Medulla oblongata (tissue), 1 donor: ENCODE measurements around the gene SPTBN4.
A peak's percentile ranks its signal among the peaks of the same experiment; 100 is the strongest.
"Not testable (repeated sequence)": the region's sequence is repeated elsewhere in the genome, so short reads cannot be mapped to it uniquely, and the experiment has no call there.

Experiments used
- DNase-seq: peaks from one replicate; pipeline ENCODE4 v3.0.0-alpha.2; 2015; ENCODE audit errors: extremely low spot score

SPTBN4 gene

DNA sequence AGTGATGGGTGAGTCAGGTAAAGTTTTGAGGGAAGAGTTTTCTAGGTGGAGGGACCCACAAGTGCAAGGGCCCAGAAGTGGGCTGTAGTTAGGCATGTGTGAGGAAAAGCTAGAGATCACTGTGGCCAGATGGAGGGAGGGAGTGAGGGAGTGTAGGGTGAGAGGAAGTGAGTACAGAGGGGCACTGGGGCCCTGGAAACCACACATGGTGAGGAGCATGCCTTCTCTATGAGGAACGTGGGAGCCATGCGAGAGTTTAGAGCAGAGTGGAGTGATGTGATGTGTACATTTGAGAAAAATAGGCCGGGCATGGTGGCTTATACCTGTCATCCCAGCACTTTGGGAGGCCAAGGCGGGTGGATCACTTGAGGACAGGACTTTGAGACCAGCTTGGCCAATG lies 95.1 kb downstream of the SPTBN4 start:
- no peak for DNase-seq

DNA sequence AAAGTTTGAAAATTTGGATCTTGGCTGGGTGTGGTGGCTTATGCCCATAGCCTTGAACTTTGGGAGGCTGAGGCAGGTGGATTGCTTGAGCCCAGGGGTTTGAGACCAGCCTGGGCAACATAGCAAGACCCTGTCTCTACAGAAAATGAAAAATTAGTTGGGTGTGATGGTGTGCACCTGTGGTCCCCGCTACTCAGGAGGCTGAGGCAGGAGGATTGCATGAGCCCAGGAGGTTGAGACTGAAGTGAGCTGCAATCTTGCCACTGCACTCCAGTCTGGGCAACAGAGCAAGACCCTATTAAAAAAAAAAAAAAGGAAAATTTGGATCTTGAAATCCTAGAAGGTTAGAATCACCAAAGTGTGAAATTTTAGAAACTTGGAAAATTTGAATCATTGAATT lies 97.7 kb downstream of the SPTBN4 start:
- DNase-seq, result not testable (repeated sequence)

DNA sequence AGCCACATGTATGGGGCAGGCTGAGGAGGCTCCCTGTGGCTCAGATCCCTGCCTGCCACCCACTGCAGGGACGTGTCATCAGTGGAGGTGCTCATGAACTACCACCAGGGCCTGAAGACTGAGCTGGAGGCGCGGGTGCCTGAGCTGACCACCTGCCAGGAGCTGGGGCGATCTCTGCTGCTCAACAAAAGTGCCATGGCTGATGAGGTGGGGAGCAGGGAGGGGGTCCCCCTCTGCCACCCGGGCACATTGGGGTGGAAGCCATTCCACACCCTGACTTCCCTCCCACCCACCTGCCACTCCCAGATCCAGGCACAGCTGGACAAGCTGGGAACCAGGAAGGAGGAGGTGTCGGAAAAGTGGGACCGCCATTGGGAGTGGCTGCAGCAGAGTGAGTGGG lies 98.6 kb downstream of the SPTBN4 start:
- DNase-seq, result no peak

DNA sequence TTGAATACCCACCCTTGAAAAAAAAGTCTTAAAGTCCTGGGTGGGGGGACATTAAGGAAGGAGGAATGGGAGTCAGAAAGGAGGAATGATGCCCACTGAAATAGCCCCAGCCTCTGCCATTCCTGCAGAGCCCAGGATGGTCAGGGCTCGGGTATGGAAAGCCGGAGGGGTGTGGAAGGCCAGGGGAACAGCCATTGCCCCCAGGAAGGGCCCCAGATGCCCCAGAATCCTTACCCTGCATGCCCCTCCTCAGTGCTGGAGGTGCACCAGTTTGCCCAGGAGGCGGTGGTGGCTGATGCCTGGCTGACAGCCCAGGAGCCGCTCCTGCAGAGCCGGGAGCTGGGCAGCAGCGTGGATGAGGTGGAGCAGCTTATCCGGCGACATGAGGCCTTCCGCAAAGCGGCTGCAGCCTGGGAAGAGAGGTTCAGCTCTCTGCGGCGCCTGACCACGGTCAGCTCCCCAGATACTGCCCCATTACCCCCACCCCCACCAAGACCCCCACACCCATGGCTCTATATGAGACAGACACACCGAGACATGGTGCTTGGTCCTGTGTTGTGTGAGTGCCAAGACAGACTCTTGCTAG lies 99.2 kb downstream of the SPTBN4 start:
- DNase-seq, result no peak

DNA sequence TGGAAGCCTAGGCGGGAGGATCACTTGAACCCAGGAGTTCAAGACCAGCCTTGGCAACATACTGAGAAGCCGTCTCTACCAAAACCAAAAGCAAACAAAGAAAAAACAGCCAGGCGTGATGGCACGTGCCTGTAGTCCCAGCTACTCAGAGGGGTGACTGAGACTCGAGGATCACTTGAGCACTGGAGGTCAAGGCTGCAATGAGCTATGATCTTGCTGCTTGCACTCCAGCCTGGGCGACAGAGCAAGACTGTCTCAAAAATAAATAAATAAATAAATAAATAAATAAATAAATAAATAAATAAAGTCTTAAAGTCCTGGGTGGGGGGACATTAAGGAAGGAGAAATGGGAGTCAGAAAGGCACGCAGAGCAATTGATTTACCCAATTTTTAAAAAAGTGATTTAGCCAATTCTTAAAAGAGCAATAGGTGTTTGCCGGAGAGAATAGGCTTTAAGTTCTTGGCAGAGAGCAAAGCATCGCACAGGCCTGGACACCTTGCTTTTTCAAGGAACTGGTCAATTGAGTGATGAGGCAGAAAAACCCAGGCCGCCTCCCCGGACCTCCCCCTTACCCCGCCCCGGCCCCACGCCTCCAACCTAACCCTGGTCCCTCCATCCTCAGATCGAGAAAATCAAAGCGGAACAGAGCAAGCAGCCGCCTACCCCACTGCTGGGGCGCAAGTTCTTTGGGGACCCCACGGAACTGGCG lies 100.4 kb downstream of the SPTBN4 start:
- DNase-seq, result no peak

DNA sequence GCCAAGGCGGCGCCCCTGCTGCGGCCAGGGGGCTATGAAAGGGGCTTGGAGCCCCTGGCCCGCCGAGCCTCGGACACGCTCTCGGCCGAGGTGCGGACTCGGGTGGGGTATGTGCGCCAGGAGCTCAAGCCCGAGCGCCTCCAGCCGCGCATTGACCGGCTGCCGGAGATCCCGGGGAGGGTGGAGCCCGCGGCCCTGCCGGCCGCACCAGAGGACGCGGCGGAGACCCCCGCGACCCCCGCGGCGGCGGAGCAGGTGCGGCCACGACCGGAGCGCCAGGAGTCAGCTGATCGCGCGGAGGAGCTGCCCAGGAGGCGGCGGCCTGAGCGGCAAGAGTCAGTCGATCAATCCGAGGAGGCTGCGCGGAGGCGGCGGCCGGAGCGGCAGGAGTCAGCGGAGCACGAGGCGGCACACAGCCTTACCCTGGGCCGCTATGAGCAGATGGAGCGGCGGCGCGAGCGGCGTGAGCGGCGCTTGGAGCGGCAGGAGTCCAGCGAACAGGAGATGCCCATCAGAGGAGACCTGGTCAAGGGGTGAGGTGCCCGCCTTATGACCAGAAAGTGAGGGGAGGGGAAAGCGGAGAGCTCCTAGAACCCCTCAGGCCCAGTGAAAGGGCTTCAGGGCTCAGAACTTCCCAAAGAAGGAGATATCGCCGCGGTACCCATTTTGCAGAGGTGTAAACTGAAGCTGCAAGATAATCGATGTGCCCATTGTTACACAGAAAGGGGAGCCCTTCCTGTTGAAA lies 101.1 kb downstream of the SPTBN4 start:
- no peak for DNase-seq

DNA sequence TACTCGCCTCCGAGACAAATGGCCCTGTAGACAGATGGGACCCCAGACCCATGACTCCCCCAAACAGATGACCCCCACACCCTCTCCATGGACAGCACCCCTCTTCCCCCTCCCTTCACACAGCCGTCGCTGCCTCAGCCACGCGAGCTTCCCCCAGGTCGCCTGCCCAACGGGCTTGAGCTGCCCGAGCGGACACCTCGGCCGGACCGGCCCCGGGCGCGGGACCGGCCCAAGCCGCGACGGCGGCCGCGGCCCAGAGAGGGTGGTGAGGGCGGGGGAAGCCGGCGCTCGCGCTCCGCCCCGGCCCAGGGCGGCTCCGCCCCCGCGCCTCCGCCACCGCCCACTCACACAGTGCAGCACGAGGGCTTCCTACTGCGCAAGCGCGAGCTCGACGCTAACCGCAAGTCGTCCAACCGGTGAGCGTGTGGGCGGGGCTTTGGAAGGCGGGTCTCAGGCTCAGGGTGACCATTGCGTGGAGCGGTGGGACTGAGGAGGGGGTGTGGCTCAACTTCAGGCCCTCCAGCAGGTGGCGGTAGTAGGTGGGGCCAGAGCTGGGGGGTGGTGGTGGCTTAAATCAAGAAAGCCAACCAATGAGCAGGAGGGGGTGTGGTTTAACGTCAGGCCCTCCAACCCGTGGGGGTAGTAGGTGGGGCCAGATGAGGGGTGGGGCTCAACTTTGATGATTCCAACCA lies 103.7 kb downstream of the SPTBN4 start:
- peak; percentile 99 for DNase-seq

DNA sequence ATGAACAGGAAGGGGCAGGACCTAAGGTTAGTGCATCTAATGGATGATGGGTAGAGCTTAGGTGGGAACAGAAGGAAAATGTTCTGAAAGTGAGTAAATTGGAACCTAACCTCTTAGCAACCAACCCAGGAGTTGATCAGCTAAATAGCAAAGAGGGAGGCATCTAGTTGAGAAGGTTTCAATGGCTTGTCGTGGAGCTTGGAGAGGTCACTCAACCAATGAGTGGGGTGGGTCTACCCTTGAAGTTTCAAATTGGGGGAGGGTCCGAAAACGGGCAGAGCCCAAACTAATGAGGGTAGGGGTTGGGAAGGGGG lies 104.2 kb downstream of the SPTBN4 start:
- no peak for DNase-seq

DNA sequence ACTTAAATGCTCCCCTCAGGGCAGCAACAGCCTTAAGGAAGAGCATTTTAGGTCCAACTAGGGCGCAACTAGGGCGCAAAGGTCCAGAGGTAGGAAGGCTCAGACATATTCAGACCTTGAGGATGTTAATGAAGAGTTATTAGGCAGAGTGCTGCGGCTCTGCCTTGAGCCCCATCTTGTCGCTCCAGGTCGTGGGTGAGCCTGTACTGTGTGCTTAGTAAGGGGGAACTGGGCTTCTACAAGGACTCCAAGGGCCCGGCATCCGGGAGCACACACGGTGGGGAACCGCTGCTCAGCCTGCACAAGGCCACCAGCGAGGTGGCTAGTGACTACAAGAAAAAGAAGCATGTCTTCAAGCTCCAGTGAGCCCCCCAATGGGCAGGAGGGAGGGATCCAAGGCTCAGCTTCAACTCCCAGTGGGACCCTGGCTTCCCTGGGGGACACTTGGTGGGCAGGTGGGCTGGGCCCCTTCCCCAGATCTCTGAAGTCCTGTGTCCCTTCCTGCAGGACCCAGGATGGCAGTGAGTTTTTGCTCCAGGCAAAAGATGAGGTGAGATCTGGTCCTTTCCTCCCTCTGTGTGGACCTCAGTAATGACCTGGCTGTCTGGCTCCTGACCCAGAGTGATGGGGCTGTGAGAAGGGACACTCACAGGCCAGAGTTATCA lies 105.2 kb downstream of the SPTBN4 start:
- DNase-seq, result no peak

DNA sequence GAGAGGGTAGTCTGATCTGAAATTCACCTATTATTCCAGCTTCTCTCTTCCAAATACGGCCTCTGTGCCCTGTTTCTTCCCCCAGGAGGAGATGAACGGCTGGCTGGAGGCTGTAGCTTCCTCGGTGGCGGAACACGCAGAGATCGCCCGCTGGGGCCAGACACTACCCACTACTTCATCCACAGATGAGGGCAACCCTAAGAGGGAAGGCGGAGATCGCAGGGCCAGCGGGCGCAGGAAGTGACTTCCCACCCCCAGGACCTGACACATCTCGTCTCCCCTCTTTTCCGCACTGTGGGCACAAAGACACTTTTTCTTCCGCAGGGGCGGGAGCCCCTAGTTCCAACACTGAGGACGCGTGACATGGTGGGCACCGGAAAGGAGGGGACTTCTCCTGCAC lies 108.5 kb downstream of the SPTBN4 start:
- no peak for DNase-seq

DNA sequence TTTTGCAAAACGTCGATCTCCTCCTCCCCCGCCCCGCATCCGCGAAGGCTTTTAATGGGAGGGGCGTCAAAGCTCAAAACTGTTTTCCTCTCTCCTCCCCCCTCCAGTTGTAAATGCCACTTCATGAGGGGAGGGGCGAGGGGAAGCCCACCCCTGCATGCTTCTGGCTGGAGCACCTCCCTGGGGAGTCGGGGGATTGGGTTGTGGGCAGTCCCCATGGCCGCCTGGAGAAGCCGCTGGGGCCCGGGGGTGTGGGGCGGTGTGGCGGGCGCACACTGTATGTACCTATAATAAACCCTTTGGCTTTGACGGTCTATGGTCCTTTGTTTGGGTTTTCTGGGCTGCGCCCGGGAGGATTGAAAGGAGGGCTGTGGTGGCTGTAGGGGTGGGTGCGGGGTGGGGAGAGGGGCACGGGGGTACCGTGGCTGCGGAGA lies 109.4 kb downstream of the SPTBN4 start:
- no peak for DNase-seq

DNA sequence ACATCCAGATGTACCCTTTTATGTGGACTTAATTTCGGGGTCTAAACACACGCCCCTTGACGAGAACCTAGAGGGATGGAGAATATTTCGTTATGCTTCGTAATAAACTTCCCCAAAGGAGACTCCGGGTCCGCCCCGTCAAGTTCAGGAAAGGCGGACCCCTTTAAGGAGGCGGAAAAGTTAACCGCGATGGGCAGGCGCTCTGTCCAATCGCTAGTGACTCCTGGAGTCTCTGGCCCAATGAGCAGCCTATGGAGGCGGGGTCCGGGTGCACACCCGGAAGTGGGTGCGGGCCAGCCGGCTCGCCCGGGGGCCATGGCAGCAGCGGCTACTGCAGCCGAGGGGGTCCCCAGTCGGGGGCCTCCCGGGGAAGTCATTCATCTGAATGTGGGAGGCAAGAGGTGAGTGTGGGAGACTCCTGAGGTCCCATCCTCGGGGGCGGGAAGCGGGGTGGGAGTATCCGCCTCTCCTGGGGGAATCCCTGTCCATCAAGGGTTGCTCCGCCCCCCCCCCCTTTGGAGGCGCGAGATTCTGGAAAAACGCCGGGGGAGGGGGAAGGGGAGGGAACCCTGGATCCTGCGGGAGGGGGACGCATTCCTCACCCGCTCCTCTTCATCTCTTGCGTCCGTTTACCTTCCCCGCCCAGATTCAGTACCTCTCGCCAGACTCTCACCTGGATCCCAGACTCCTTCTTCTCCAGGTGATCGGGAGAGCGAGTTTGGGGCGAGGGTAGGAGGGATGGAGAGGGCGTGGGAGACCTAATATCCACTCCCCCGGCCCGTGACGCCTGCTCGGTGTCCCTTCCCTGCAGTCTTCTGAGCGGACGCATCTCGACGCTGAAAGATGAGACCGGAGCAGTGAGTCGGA lies 110.0 kb downstream of the SPTBN4 start, which contains the start of gene SHKBP1:
Gene SHKBP1, plus strand, starts transcription at position 289 of the 867 bp plus-strand sequence. Its CDS starts 27 bp downstream, at position 316.
- DNase-seq, result peak; percentile 97

DNA sequence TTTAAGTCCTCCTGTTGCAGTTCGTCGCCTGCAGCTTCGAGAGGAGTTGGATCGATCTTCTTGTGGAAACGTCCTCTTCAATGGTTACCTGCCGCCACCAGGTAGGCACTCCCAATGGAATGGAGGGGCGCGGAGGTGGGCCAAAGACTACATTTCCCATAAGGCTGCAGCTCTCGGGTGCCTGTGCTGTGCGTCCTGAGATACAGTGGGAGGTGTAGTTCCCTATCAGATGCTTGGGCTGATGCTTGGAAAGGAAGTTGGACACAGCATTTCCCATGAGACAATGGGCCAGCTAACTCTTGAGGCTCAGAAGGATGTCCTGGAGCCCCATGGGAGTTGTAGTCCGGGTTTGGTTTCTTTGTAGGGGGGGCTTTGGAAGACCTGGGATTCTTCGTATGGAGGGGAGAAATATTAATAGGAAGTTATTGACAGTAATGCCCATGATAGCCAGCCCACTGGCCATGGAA lies 111.7 kb downstream of the SPTBN4 start:
- peak; percentile 46 for DNase-seq

DNA sequence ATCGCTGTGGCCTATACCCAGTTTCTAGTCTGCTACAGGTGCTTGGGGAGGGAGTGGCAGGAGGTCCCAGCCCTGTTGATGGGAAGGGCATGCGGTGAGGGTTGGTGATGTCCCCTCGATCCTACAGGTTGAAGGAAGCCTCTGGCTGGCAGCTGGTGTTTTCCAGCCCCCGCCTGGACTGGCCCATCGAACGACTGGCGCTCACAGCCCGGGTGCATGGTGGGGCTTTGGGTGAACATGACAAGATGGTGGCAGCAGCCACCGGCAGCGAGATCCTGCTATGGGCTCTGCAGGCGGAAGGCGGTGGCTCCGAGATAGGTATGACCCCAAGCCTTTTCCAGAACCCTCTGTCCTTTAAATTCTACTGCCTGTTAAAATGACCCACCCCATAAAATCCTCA lies 113.8 kb downstream of the SPTBN4 start:
- no peak for DNase-seq

DNA sequence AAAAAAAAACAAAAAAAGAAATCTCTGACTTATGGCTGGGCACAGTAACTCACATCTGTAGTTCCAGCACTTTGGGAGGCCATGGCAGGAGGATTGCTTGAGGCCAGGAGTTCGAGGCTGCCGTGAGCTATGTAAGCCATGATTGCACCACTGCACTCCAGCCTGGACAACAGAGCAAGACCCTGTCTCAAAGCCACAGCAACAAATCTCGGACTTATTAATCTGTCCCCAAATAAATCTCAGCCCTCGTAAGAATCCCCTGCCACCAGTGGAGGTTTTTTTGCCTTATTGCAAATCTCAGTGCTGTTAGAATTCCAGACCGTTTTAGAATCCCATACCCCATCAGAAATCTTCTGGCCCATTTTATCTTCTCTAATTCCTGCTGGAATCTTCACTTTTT lies 114.7 kb downstream of the SPTBN4 start:
- no peak for DNase-seq

DNA sequence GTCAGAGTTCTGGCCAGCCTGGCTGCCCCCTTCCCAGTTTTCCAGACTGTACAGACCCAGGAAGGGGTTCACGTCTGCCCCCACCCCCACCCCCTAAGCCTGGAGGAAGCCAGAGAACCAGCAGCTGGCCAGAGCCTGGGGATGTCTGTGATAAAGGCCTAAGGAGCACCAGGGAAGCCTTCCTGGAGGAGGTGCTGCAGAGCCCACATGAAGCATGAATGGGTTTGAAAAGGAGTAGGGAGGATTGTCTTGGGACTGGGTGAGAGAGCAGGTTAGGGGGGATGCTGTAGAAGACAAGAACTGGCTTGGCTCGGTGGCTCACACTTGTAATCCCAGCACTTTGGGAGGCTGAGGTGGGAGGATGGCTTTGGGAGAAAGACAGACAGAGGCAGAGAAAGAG lies 115.7 kb downstream of the SPTBN4 start:
- no peak for DNase-seq

DNA sequence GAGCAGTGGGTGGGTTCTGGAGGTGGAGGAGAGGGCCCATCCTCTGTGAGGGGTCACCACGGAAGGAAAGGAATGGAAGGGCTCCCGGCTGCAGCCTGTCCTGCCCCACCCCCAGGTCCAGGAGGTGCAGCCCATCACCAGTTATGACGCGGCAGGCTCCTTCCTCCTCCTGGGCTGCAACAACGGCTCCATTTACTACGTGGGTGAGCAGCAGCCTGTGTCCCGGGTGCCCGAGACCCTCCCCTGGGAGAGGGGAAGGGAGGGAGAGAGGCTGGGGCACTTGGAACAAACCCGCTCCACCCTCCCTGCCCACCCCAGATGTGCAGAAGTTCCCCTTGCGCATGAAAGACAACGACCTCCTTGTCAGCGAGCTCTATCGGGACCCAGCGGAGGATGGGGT lies 116.5 kb downstream of the SPTBN4 start:
- DNase-seq, result no peak

DNA sequence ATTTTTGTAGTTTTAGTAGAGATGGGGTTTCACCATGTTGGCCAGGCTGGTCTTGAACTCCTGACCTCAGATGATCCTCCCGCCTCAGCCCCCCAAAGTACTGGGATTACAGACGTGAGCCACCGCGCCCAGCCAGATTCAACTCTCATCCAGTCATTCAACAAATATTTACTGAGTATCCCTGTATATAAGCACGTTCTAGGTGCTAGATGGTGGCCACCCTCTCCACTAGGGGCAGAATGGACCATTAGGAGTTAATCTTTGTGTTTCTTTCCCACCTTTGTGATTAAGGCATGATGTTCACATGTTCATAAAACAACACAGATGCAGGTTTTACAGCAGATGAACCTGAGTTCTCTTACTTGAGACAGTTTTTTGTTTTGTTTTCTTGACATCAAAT lies 117.2 kb downstream of the SPTBN4 start:
- no peak for DNase-seq

DNA sequence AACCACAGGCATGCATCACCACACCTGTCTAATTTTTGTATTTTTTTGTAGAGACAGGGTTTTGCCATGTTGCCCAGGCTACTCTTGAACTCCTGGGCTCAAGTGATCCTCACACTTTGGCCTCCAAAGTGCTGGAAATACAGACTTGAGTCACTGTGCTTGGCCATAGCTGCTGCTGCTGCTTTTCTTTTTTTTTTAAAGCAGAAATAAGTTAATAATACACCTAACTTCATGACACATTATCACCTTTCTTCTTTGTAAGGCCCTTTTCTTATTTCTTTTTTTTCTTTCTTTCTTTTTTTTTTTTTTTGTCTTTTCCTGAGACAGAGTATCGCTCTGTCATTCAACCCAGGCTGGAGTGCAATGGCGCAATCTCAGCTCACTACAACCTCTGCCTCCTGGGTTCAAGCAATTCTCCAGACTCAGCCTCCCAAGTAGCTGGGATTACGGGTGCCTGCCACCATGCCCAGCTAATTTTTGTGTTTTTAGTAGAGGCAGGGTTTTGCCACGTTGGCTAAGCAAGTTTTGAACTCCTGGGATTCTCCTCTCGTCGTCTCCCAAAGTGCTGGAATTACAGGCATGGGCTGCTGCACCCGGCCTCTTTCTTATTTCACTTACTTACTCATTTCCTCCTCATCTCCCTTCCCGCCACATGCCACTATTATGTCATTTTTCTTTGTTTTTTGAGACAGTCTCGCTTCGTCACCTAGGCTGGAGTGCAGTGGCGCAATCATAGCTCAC lies 118.6 kb downstream of the SPTBN4 start:
- DNase-seq, result no peak

DNA sequence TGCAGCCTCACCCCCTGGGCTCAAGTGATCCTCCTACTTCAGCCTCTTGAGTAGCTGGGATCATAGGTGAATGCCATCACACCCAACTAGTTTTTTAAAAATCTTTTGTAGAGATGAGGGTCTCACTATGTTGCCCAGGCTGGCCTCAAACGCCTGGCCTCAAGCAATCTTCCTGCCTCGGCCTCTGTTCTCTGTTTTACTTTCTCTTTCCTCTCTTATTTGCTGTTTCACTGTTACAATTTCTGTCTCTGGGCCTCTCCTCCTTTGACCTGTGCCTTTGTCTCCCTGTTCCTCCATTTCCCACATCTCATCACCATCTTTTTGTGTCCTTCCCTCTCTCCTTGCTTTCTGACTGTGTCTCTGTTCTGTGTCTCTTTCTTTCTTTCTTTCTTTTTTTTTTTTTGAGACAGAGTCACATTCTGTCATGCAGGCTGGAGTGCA lies 119.2 kb downstream of the SPTBN4 start:
- no peak for DNase-seq
